Erythroblast (primary cell): ENCODE results near the gene SELL.

Experiments
- DNase-seq, 2 experiments: peaks; one replicate each; lab custom pipeline; 2025; lab: John Stamatoyannopoulos, UW
- GATA1 ChIP-seq: IDR thresholded peaks from 2 replicates; pipeline ENCODE4 v1.6.1; 2011; ENCODE audit warnings: low read depth, mild to moderate bottlenecking, control low read depth, low read length, moderate library complexity
- POLR2A ChIP-seq: IDR thresholded peaks from 2 replicates; pipeline ENCODE4 v1.6.1; 2011; ENCODE audit warnings: mild to moderate bottlenecking, low read length

Gene SELL

DNA sequence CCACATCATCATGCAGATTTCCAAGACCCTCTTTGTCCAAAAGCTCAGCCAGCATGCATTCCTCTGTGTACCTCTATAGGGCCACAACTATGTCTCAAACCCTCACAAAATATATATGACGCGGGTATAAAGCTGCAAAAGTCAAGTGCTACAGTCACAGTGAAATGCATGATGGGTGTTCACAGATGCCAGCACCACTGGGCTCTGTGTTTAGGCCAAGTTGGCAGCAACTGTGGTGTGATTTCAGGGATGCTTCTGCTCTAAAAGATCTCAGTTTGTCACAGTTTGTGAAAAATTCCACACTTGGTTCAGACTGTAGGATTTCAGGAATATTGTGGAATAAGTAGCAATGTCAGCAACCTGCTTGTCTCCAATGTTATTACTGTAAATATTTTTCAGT, 57.5 kb downstream of the SELL start:
- no peak for DNase-seq
- TF ChIP-seq POLR2A (no peak), GATA1 (no peak)

DNA sequence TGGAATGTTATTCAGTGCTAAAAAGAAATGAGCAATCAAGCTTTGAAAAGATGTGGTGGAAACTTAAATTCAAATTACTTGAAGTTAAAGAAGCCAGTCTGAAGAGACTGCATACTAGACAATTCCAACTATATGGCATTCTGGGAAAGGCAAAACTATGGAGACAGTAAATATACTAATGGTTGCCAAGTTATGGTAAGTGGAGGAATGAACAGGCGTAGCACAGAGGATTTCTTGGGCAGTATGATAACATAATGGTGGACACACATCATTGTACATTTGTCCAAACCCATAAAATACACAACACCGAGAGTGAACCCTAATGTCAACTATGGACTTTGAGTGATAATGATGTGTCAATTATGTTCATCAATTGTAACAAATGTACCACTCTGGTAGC, 60.4 kb downstream of the SELL start:
- TF ChIP-seq POLR2A (no peak), GATA1 (no peak)
- no peak for DNase-seq

DNA sequence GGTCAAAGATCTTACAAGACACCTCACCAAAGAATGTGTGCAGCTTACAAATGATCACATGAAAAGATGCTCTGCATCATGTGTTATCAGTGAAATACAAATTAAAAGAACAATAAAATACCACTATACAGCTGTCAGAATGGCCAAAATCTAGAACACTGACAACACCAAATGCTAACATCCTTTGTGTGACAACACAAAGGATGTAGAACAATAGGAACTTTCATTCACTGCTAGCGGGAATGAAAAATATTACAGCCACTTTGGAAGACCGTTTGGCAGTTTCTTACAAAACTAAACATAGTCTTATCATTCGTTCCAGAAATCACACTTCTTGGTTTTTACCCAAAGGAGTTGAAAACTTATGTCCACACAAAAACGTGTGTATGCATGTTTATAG, 60.9 kb downstream of the SELL start:
- no peak for TF ChIP-seq GATA1
- TF ChIP-seq POLR2A = no peak
- no peak for DNase-seq

DNA sequence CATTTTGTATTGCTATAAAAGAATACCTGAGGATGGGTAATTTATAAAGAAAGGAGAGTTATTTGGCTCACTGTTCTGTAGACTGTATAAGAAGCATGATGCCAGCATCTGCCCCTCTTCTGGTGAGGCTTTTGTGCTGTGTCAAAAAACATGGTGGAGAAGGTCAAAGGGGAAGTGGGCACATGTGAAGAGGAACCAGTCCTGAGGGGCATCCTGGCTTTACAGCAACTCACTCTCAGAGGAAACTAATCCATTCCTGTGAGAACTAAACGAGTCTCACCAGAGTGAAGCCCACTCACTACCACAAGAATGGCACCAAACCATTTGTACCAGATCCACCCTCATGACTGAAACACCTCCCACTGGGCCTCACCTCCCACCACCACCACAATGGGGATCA, 62.7 kb downstream of the SELL start:
- TF ChIP-seq GATA1 = no peak
- no peak for TF ChIP-seq POLR2A

DNA sequence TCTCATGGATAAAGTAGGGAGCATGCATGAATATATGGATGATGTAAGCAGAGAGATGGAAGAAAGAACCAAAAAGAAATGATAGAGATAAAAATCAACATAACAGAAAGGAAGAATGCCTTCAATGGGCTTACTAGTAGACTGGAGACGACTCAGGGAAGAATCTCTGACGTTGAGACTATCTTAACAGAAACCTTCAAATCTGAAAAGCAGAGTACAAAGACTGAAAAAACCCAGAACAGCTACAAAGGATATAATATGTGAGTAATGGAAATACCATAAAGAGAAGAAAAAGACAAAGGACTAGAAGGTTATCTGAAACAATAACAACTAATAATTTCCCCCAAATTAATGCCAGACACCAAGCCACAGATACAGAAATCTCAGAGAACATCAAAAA, 63.2 kb downstream of the SELL start:
- TF ChIP-seq POLR2A (no peak), GATA1 (no peak)
- no peak for DNase-seq

More for the DNA sequence above, 62.7 kb downstream of the SELL start:
- no peak for DNase-seq

DNA sequence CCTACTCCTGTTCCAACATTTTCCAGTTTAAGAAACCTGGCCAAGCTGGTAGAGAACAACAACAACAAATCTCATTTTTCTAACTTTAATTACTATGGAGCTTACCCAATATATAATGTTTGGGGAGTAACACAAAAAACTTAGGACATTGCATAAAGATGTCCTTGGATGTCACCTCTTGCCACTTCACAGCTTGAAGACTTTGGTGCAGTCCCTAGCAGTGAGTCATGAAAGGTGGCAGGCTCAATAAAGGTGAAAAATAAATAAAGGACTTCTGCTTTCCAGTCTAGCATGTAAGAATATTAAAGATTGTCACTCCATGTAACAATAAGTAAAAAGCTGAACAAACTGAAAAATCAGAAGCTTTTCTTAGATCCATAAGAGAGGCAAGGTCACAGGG, 63.9 kb downstream of the SELL start:
- TF ChIP-seq POLR2A = no peak
- no peak for TF ChIP-seq GATA1

DNA sequence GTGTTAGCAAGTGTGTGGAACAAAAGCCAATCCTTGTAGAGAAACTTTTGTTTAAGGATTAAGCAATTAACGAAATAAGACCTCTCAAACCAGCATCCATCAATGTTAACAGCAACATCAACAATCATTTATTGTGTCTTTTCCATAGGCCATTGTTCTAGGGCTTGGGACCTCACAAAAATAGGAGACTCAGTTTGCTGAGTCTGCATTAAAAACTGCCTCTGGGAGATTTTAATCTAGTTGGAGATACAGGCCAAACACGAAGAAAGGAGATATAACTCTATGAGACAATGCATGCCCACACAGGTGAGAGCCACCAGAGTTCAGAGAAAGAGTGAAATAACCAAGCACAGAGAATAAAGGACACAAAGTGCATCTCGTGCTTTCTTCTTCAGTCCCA, 67.1 kb downstream of the SELL start:
- TF ChIP-seq GATA1 (no peak), POLR2A (no peak)
- no peak for DNase-seq

More for the DNA sequence above, 63.9 kb downstream of the SELL start:
- no peak for DNase-seq
